Measurements from ENCODE around the gene OR6C70. TPM values are rescaled to one million over a fixed set of nuclear protein-coding genes. Genes with fewer than 3 reads are reported as not detected.

Gene OR6C70
- total and polyA plus RNA-seq, 4 donors = not detected

- Histone ChIP-seq H3K4me1 (ENCODE audit: control insufficient read depth in 4 of 4, insufficient read depth in 4 of 4, low read length in 3 of 4) (no peaks in the 10 kb centered on the region), H3K4me3 (ENCODE audit: low read depth in 1 of 3, low read length in 3 of 3) (no peak overlapping the region), H3K9ac (ENCODE audit: low read depth in 1 of 2, low read length in 2 of 2) (no peak overlapping the region), H3K27ac (ENCODE audit: low read depth in 1 of 2, low read length in 2 of 2) (no peak overlapping the region), H3K9me3 (ENCODE audit: control insufficient read depth in 4 of 4, low read length in 3 of 4) (no peaks in the 10 kb centered on the region), H3K36me3 (ENCODE audit: control insufficient read depth in 4 of 4, insufficient read depth in 3 of 4, low read depth in 1 of 4, low read length in 3 of 4) (no peaks in the 10 kb centered on the region), H3K27me3 (ENCODE audit: control insufficient read depth in 4 of 4, insufficient read depth in 4 of 4, low read length in 3 of 4) (no peaks in the 10 kb centered on the region)
- TF ChIP-seq YY1 (IDR thresholded peaks at IDR 0.05) (no peak), FOXA1 (IDR thresholded peaks at IDR 0.05) (no peak), SP1 (IDR thresholded peaks at IDR 0.05) (no peak), GABPA (IDR thresholded peaks at IDR 0.05 in 1 of 2, conservative IDR thresholded peaks at IDR 0.05 in 1 of 2) (no peak), CTCF (IDR thresholded peaks at IDR 0.05; ENCODE audit: low read depth, low read length, missing input control) (no peak), REST (IDR thresholded peaks at IDR 0.05) (no peak), TAF1 (conservative IDR thresholded peaks at IDR 0.05) (no peak), HNF4G (IDR thresholded peaks at IDR 0.05) (no peak), HNF4A (conservative IDR thresholded peaks at IDR 0.05) (no peak), NR2F2 (IDR thresholded peaks at IDR 0.05) (no peak), EGR1 (IDR thresholded peaks at IDR 0.05; ENCODE audit: low read depth in 2 of 2) (no peak), JUND (IDR thresholded peaks at IDR 0.05) (no peak), RAD21 (IDR thresholded peaks at IDR 0.05) (no peak), ATF3 (IDR thresholded peaks at IDR 0.05) (no peak)
- TF ChIP-seq, protein P1, sequence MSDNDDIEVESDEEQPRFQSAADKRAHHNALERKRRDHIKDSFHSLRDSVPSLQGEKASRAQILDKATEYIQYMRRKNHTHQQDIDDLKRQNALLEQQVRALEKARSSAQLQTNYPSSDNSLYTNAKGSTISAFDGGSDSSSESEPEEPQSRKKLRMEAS (IDR thresholded peaks at IDR 0.05) = no peak
- DNase-seq (ENCODE audit: low spot score) = no peak
- 71% methylated on average over 2 of the region's 2 CpGs for WGBS
These were observed 647 bp downstream of the OR6C70 start for GRCh38 chr12:55469291-55469690.

GRCh38 chr12:55467836-55468235 lies 2.1 kb downstream of the OR6C70 start:
- 50% methylated on average over 2 of the region's 2 CpGs for WGBS
- no peak overlapping the region for H3K27ac ChIP-seq (ENCODE audit: low read depth in 1 of 2, low read length in 2 of 2)
- no peaks in the 10 kb centered on the region for H3K9me3 ChIP-seq (ENCODE audit: control insufficient read depth in 4 of 4, low read length in 3 of 4)
- DNase-seq (ENCODE audit: low spot score) = no peak
- H3K27me3 ChIP-seq (ENCODE audit: control insufficient read depth in 4 of 4, insufficient read depth in 4 of 4, low read length in 3 of 4) = no peaks in the 10 kb centered on the region
- H3K9ac ChIP-seq (ENCODE audit: low read depth in 1 of 2, low read length in 2 of 2) = no peak overlapping the region
- H3K4me1 ChIP-seq (ENCODE audit: control insufficient read depth in 4 of 4, insufficient read depth in 4 of 4, low read length in 3 of 4) = no peaks in the 10 kb centered on the region
- no peaks in the 10 kb centered on the region for H3K36me3 ChIP-seq (ENCODE audit: control insufficient read depth in 4 of 4, insufficient read depth in 3 of 4, low read depth in 1 of 4, low read length in 3 of 4)
- no peak overlapping the region for H3K4me3 ChIP-seq (ENCODE audit: low read depth in 1 of 3, low read length in 3 of 3)
- TF ChIP-seq FOXA2 (IDR thresholded peaks at IDR 0.05) (no peak), TAF1 (conservative IDR thresholded peaks at IDR 0.05) (no peak), GABPA (IDR thresholded peaks at IDR 0.05 in 1 of 2, conservative IDR thresholded peaks at IDR 0.05 in 1 of 2) (no peak), HNF4G (IDR thresholded peaks at IDR 0.05) (no peak), REST (IDR thresholded peaks at IDR 0.05) (no peak), RAD21 (IDR thresholded peaks at IDR 0.05) (no peak), EGR1 (IDR thresholded peaks at IDR 0.05; ENCODE audit: low read depth in 2 of 2) (no peak), ATF3 (IDR thresholded peaks at IDR 0.05) (no peak), ZBTB33 (IDR thresholded peaks at IDR 0.05) (no peak), YY1 (IDR thresholded peaks at IDR 0.05) (no peak), CTCF (IDR thresholded peaks at IDR 0.05; ENCODE audit: low read depth, low read length, missing input control) (no peak)
- TF ChIP-seq, protein P1 (IDR thresholded peaks at IDR 0.05) = no peak

Data from liver (tissue), 9 donors.